ENCODE data around the gene MEPCE. TPM values are rescaled to one million over a fixed set of nuclear protein-coding genes. Genes with fewer than 3 reads are reported as not detected.
"Not testable (repeated sequence)": the region's sequence is repeated elsewhere in the genome, so short reads cannot be mapped to it uniquely, and the experiment has no call there.

Gene MEPCE
- polyA plus RNA-seq, 1 donor (not counting 4 experiments of a cell fraction or from before 2014, with no cell fraction given), result 10.6 TPM

DNA sequence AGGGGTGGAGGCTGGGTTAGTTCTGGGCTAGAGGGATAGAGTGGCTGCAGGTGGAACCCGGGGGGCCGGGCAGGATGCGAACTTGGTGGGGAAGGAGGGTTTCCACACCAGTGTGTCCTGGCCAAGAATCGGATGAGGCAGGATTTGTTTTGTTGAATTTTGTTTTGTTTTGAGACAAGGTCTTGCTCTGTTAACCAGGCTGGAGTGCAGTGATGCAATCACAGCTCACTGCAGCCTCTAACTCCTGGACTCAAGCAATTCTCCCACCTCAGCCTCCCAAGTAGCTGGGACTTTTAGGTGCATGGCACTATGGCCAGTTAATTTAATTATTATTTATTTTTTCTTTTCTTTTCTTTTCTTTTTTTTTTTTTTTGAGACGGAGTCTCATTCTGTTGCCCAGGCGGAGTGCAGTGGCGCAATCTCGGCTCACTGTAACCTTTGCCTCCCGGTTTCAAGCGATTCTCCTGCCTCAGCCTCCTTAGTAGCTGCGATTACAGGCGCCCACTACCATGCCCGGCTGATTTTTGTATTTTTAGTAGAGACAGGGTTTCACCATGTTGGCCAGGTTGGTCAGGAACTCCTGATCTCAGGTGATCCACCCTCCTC is 19.7 kb downstream of the MEPCE start:
- no peaks in the 10 kb centered on the region for H3K27me3 ChIP-seq (ENCODE audit: control insufficient read depth, extremely low read depth, insufficient read depth, low read length)
- H2AFZ ChIP-seq (ENCODE audit: control insufficient read depth, low read length), result no peak overlapping the region
- no peaks in the 10 kb centered on the region for H3K79me2 ChIP-seq (ENCODE audit: control insufficient read depth, insufficient read depth, low read length)
- H4K20me1 ChIP-seq (ENCODE audit: control insufficient read depth, extremely low read depth, insufficient read depth, low read length), result no peaks in the 10 kb centered on the region
- no peaks in the 10 kb centered on the region for H3K9me1 ChIP-seq (ENCODE audit: control insufficient read depth, extremely low read depth, insufficient read depth, low read length)
- dilution Hi-C loops (cut with MboI; ENCODE audit: extremely low pct_ligation_motif_present, low sequenced_read_pairs), result no loop called here
- no peak overlapping the region for H3K4me3 ChIP-seq (ENCODE audit: control insufficient read depth in 2 of 3, extremely low read depth in 1 of 3, insufficient read depth in 2 of 3, low read depth in 1 of 3, low read length in 3 of 3)
- FAIRE-seq, result no peak
- H3K4me1 ChIP-seq (ENCODE audit: control insufficient read depth, extremely low read depth, insufficient read depth, low read length), result peaks cover 6% of the 10 kb centered on the region
- no peak overlapping the region for H3K9ac ChIP-seq (ENCODE audit: control insufficient read depth, extremely low read depth, insufficient read depth, low read length)
- no peak for DNase-seq (ENCODE audit: low read depth, low spot score)
- H3K9me3 ChIP-seq (ENCODE audit: control insufficient read depth, low read depth, low read length), result no peaks in the 10 kb centered on the region
- H3K27ac ChIP-seq (ENCODE audit: control insufficient read depth, insufficient read depth, low read length), result no peak overlapping the region
- no peak overlapping the region for H3K4me2 ChIP-seq (ENCODE audit: control insufficient read depth, extremely low read depth, insufficient read depth, low read depth, low read length)
- TF ChIP-seq, protein P1, sequence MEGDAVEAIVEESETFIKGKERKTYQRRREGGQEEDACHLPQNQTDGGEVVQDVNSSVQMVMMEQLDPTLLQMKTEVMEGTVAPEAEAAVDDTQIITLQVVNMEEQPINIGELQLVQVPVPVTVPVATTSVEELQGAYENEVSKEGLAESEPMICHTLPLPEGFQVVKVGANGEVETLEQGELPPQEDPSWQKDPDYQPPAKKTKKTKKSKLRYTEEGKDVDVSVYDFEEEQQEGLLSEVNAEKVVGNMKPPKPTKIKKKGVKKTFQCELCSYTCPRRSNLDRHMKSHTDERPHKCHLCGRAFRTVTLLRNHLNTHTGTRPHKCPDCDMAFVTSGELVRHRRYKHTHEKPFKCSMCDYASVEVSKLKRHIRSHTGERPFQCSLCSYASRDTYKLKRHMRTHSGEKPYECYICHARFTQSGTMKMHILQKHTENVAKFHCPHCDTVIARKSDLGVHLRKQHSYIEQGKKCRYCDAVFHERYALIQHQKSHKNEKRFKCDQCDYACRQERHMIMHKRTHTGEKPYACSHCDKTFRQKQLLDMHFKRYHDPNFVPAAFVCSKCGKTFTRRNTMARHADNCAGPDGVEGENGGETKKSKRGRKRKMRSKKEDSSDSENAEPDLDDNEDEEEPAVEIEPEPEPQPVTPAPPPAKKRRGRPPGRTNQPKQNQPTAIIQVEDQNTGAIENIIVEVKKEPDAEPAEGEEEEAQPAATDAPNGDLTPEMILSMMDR (optimal IDR thresholded peaks at IDR 0.05 in 1 of 3, IDR thresholded peaks at IDR 0.05 in 1 of 3, conservative IDR thresholded peaks at IDR 0.05 in 1 of 3; ENCODE audit: extremely low read depth in 1 of 3, insufficient read depth in 2 of 3, low read length in 3 of 3), result no peak
- no peak for TF ChIP-seq EZH2 (IDR thresholded peaks at IDR 0.05; ENCODE audit: low read length)
- H3K36me3 ChIP-seq (ENCODE audit: control insufficient read depth in 2 of 2, extremely low read depth in 1 of 2, insufficient read depth in 2 of 2, low read length in 2 of 2), result no peaks in the 10 kb centered on the region

DNA sequence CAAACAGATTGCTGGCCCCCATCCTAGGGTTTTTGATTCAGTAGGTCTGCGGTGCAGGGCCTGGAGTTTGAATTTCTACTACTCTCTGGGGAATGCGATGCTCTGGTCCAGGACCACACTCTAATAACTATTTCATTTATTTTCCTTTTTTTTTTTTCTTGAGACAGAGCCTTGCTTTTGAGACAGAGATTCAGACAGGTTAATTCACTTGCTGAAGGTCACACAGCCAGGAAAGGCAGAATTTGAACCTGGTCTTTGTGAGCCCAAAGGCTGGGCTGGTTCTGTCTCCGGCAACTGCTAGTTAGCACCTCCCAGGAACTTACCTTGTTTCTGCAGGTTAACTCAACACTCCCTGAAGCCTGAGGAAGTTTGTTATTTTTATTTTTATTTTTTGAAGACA is 22.9 kb downstream of the MEPCE start:
- H3K9ac ChIP-seq (ENCODE audit: control insufficient read depth, extremely low read depth, insufficient read depth, low read length), result no peak overlapping the region
- no peak overlapping the region for H2AFZ ChIP-seq (ENCODE audit: control insufficient read depth, low read length)
- DNase-seq (ENCODE audit: low read depth, low spot score) (no peak), FAIRE-seq (no peak)
- H3K4me3 ChIP-seq (ENCODE audit: control insufficient read depth in 2 of 3, extremely low read depth in 1 of 3, insufficient read depth in 2 of 3, low read depth in 1 of 3, low read length in 3 of 3), result no peak overlapping the region
- no peaks in the 10 kb centered on the region for H3K9me3 ChIP-seq (ENCODE audit: control insufficient read depth, low read depth, low read length)
- H3K27me3 ChIP-seq (ENCODE audit: control insufficient read depth, extremely low read depth, insufficient read depth, low read length), result no peaks in the 10 kb centered on the region
- H3K27ac ChIP-seq (ENCODE audit: control insufficient read depth, insufficient read depth, low read length), result no peak overlapping the region
- H3K4me1 ChIP-seq (ENCODE audit: control insufficient read depth, extremely low read depth, insufficient read depth, low read length), result peaks cover 3% of the 10 kb centered on the region
- H4K20me1 ChIP-seq (ENCODE audit: control insufficient read depth, extremely low read depth, insufficient read depth, low read length), result no peaks in the 10 kb centered on the region
- TF ChIP-seq, protein P1 (optimal IDR thresholded peaks at IDR 0.05 in 1 of 3, IDR thresholded peaks at IDR 0.05 in 1 of 3, conservative IDR thresholded peaks at IDR 0.05 in 1 of 3; ENCODE audit: extremely low read depth in 1 of 3, insufficient read depth in 2 of 3, low read length in 3 of 3), result no peak
- no peak for TF ChIP-seq EZH2 (IDR thresholded peaks at IDR 0.05; ENCODE audit: low read length)
- H3K79me2 ChIP-seq (ENCODE audit: control insufficient read depth, insufficient read depth, low read length), result no peaks in the 10 kb centered on the region
- dilution Hi-C loops (cut with MboI; ENCODE audit: extremely low pct_ligation_motif_present, low sequenced_read_pairs), result no loop called here
- no peaks in the 10 kb centered on the region for H3K9me1 ChIP-seq (ENCODE audit: control insufficient read depth, extremely low read depth, insufficient read depth, low read length)
- H3K4me2 ChIP-seq (ENCODE audit: control insufficient read depth, extremely low read depth, insufficient read depth, low read depth, low read length), result no peak overlapping the region
- no peaks in the 10 kb centered on the region for H3K36me3 ChIP-seq (ENCODE audit: control insufficient read depth in 2 of 2, extremely low read depth in 1 of 2, insufficient read depth in 2 of 2, low read length in 2 of 2)

DNA sequence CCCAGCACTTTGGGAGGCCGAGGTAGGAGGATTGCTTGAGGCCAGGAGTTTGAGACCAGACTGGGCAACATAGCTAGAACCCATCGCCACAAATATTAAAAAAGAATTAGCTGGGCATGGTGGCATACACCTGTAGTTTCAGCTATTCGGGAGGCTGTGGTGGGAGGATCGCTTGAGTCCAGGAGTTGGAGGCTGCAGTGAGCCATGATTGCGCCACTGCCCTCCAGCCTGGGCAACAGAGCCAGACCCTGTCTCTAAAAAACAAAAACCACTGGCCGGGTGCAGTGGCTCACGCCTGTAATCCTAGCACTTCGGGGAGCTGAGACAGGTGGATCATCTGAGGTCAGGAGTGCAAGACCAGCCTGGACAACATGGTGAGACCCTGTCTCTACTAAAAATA is 24.2 kb downstream of the MEPCE start:
- not testable (repeated sequence) for H3K9ac ChIP-seq (ENCODE audit: control insufficient read depth, extremely low read depth, insufficient read depth, low read length)

More for the DNA sequence above, 24.2 kb downstream of the MEPCE start:
- H3K36me3 ChIP-seq (ENCODE audit: control insufficient read depth in 2 of 2, extremely low read depth in 1 of 2, insufficient read depth in 2 of 2, low read length in 2 of 2); H2AFZ ChIP-seq (ENCODE audit: control insufficient read depth, low read length); DNase-seq (ENCODE audit: low read depth, low spot score); FAIRE-seq; H3K27me3 ChIP-seq (ENCODE audit: control insufficient read depth, extremely low read depth, insufficient read depth, low read length); H3K9me3 ChIP-seq (ENCODE audit: control insufficient read depth, low read depth, low read length); H3K4me1 ChIP-seq (ENCODE audit: control insufficient read depth, extremely low read depth, insufficient read depth, low read length); H3K4me3 ChIP-seq (ENCODE audit: control insufficient read depth in 2 of 3, extremely low read depth in 1 of 3, insufficient read depth in 2 of 3, low read depth in 1 of 3, low read length in 3 of 3); H4K20me1 ChIP-seq (ENCODE audit: control insufficient read depth, extremely low read depth, insufficient read depth, low read length); dilution Hi-C loops (cut with MboI; ENCODE audit: extremely low pct_ligation_motif_present, low sequenced_read_pairs); H3K4me2 ChIP-seq (ENCODE audit: control insufficient read depth, extremely low read depth, insufficient read depth, low read depth, low read length); H3K27ac ChIP-seq (ENCODE audit: control insufficient read depth, insufficient read depth, low read length); H3K9me1 ChIP-seq (ENCODE audit: control insufficient read depth, extremely low read depth, insufficient read depth, low read length); H3K79me2 ChIP-seq (ENCODE audit: control insufficient read depth, insufficient read depth, low read length): not testable (repeated sequence)
